ENCODE measurements around the gene YPEL3.
A peak's percentile ranks its signal among the peaks of the same experiment; 100 is the strongest.

Gene YPEL3

DNA sequence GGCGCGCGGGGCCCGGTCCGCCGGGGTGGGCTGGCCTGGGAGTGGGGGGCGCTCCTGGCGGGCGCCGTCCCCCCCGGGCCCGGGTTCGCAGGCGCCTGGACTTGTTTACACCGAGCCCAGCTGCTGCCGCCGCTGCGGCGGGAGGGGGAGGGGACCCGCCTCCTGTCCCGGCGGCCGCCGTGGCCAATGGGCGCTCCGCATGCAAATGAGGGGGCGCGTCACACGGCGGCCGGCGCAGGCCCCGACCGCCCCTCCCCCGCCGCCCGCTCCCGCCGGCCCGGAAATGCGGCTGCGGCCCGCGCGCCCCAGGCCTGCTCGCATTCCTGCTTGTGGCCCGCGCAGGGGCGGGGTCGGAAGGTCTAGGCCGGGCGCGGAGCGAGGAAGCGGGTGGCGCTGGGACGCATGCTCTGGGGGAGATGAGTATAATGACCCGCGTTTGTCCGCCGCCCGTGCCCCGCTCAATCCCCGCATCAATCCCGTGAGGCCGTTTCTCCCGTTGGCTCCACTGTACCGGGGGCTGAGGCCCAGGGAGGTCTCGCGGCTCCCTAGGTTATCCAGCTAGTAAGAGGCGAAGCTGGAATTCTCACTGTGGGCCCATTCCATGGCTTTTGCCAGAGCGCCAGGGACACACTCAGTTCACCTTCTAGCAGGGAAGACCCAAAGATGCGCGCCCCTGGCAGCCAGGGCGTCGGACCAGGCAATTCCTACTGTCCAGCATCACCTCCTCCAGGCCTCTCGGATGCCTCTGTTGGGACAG, at the start of gene YPEL3:
Gene YPEL3 (minus strand): TSS at position 109 of the 757 bp plus-strand sequence. CDS start 731 bp downstream, outside the sequence.
- peak; percentile 99 for DNase-seq (ENCODE audit: low spot score)
- no peak for TF ChIP-seq CTCF (IDR thresholded peaks at IDR 0.05; ENCODE audit: extremely low read depth, insufficient read depth, missing control alignments)
- in situ Hi-C loops (cut with MboI; ENCODE audit: low pct_unique_long_range_greater_than_20kb, low sequenced_read_pairs, unreplicated experiment), result no loop called here

GRCh38 chr16:30145657-30146056, 49.6 kb upstream of the YPEL3 start:
- no peak for DNase-seq (ENCODE audit: low spot score)
- no peak for TF ChIP-seq CTCF (IDR thresholded peaks at IDR 0.05; ENCODE audit: extremely low read depth, insufficient read depth, missing control alignments)
- in situ Hi-C loops (cut with MboI; ENCODE audit: low pct_unique_long_range_greater_than_20kb, low sequenced_read_pairs, unreplicated experiment), result no loop called here

- in situ Hi-C loops (cut with MboI; ENCODE audit: low pct_unique_long_range_greater_than_20kb, low sequenced_read_pairs, unreplicated experiment), result no loop called here
- no peak for TF ChIP-seq CTCF (IDR thresholded peaks at IDR 0.05; ENCODE audit: extremely low read depth, insufficient read depth, missing control alignments)
- no peak for DNase-seq (ENCODE audit: low spot score)
Observed at GRCh38 chr16:30144917-30145316, 48.9 kb upstream of the YPEL3 start.

DNA sequence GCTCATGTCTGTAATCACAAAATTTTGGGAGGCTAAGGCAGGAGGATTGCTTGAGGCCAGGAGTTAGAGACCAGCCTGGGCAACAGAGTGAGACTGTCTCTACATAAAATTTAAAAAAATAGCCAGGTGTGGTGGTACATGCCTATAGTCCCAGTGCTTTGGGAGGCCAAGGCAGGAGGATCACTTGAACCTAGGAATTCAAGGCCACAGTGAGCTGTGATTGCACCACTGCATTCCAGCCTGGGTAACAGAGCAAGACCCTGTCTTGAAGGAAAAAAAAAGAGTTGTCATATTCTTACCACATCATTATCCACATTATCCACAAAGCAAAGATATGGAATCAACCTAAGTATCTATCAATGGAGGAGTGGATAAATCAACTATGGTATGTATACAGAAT, 48.0 kb upstream of the YPEL3 start:
- TF ChIP-seq CTCF (IDR thresholded peaks at IDR 0.05; ENCODE audit: extremely low read depth, insufficient read depth, missing control alignments), result no peak
- no peak for DNase-seq (ENCODE audit: low spot score)
- in situ Hi-C loops (cut with MboI; ENCODE audit: low pct_unique_long_range_greater_than_20kb, low sequenced_read_pairs, unreplicated experiment), result no loop called here

DNA sequence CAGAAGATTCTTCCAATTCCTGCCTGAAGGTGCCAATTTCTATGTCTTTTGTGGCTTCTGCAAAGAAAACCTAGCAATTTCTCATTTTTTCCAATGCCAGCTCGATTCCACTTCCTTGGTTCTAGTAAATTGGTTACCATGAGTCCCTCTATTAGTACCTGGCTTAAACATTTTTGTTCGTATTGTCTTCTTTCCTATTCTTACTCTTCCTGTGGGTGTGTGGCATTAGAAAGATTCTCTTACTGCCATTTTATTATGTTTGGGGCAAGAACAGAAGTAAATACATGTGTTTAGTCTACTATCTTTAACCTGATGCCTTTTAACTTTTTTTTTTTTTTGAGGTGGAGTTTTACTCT, 47.3 kb upstream of the YPEL3 start:
- in situ Hi-C loops (cut with MboI; ENCODE audit: low pct_unique_long_range_greater_than_20kb, low sequenced_read_pairs, unreplicated experiment), result no loop called here
- no peak for TF ChIP-seq CTCF (IDR thresholded peaks at IDR 0.05; ENCODE audit: extremely low read depth, insufficient read depth, missing control alignments)
- DNase-seq (ENCODE audit: low spot score), result no peak

GRCh38 chr16:30142672-30143346, 46.8 kb upstream of the YPEL3 start:
- no peak for DNase-seq (ENCODE audit: low spot score)
- in situ Hi-C loops (cut with MboI; ENCODE audit: low pct_unique_long_range_greater_than_20kb, low sequenced_read_pairs, unreplicated experiment), result no loop called here

More at GRCh38 chr16:30142672-30143346, 46.8 kb upstream of the YPEL3 start:
- peak; percentile 49 for TF ChIP-seq CTCF (IDR thresholded peaks at IDR 0.05; ENCODE audit: extremely low read depth, insufficient read depth, missing control alignments)
